PFSK-1 (cell line): Measurements from ENCODE around the gene PGAP6.

Experiments
- FOXP2 ChIP-seq: optimal IDR thresholded peaks from 2 replicates; pipeline ENCODE3; 2011; ENCODE audit warnings: borderline replicate concordance, control low read depth, inconsistent platforms; ENCODE audit not compliant: insufficient read depth; ENCODE audit errors: extremely low read length, extremely low read depth
- POLR2AphosphoS5 ChIP-seq: IDR thresholded peaks from 2 replicates; pipeline ENCODE4 v1.6.1; 2012; ENCODE audit warnings: low read depth, mild to moderate bottlenecking, control low read depth, low read length, moderate library complexity
- REST ChIP-seq, 2 experiments: IDR thresholded peaks; 2 replicates each; pipeline versions ENCODE4 v1.6.1 to v1.8.0; 2011 to 2012; ENCODE audit warnings: low read depth in 2 of 2, low read length in 2 of 2, control low read depth in 1 of 2, inconsistent platforms in 1 of 2, mild to moderate bottlenecking in 1 of 2, moderate library complexity in 1 of 2; ENCODE audit not compliant: insufficient read depth in 1 of 2
- SIN3A ChIP-seq: IDR thresholded peaks from 2 replicates; pipeline ENCODE4 v1.6.1; 2012; ENCODE audit warnings: mild to moderate bottlenecking, low read length, moderate library complexity, borderline replicate concordance; ENCODE audit not compliant: insufficient read depth
- TAF1 ChIP-seq: IDR thresholded peaks from 2 replicates; pipeline ENCODE4 v1.6.1; 2012; ENCODE audit warnings: low read length, control low read depth, borderline replicate concordance; ENCODE audit not compliant: insufficient read depth

GRCh38 chr16:414395-415169, 32.8 kb upstream of the PGAP6 start:
- no peak for TF ChIP-seq POLR2AphosphoS5
- no peak for TF ChIP-seq FOXP2
- no peak for TF ChIP-seq REST (IDR thresholded peaks at IDR 0.05; ENCODE audit: insufficient read depth in 1 of 2, low read depth in 2 of 2, low read length in 2 of 2)
- no peak for TF ChIP-seq TAF1
- no peak for TF ChIP-seq SIN3A
